B cell (primary cell): ENCODE measurements around the gene VTI1A. TPM values are rescaled to one million over a fixed set of nuclear protein-coding genes. Genes with fewer than 3 reads are reported as not detected.

Experiments
- ATAC-seq: fragments of 200-7000 bp; cut with Tn5 transposase; one replicate; pipeline ENCODE4 v1.10.0; 2021; ENCODE audit warnings: low read depth, mild to moderate bottlenecking, moderate number of reproducible peaks, moderate library complexity
- CTCF ChIA-PET: fragments of 350-600 bp; sonication (Branson Sonifier 250); formaldehyde crosslinking; loops from one replicate; lab custom pipeline; 2021; ENCODE audit warnings: antibody characterized with exemption, inconsistent platforms; lab: Charles Lee
- POLR2A ChIA-PET: fragments of 350-600 bp; sonication (Branson Sonifier 250); formaldehyde crosslinking; loops from one replicate; lab custom pipeline; 2021; ENCODE audit warnings: antibody characterized with exemption; lab: Charles Lee
- DNase-seq: peaks from one replicate; pipeline ENCODE4 v3.0.0; 2013
- H2AFZ ChIP-seq: 2 replicates; pipeline ENCODE4 v1.6.1; 2012; ENCODE audit warnings: mild to moderate bottlenecking, low read depth, low read length; ENCODE audit not compliant: insufficient read depth, poor library complexity, severe bottlenecking
- H3K27ac ChIP-seq, 2 donors: 1 replicate in 1 of 2; 2 replicates in 1 of 2; pipeline ENCODE4 v1.5.1; 2012 to 2013; ENCODE audit warnings: low read length in 2 of 2, mild to moderate bottlenecking in 2 of 2, moderate library complexity in 1 of 2
- H3K27me3 ChIP-seq, 4 experiments: fragments of 200-600 bp in 1 of 4; sonication (generic) in 1 of 4; replicated peaks in 1 of 4; 1 replicate in 2 of 4; 2 replicates in 2 of 4; pipeline versions ENCODE4 v1.6.1 to v1.7.0; 2013 to 2016; ENCODE audit warnings: low read length in 3 of 4, mild to moderate bottlenecking in 2 of 4, mixed read lengths in 1 of 4, moderate library complexity in 1 of 4; ENCODE audit not compliant: insufficient read depth in 4 of 4, control insufficient read depth in 3 of 4; ENCODE audit errors: control extremely low read depth in 1 of 4
- H3K36me3 ChIP-seq, 2 experiments: replicated peaks in 1 of 2; 1 replicate in 1 of 2; 2 replicates in 1 of 2; pipeline versions ENCODE4 v1.6.1 to v1.7.1; 2013; ENCODE audit warnings: low read length in 1 of 2; ENCODE audit not compliant: insufficient read depth in 2 of 2, control insufficient read depth in 1 of 2; ENCODE audit errors: control extremely low read depth in 1 of 2, extremely low read depth in 1 of 2
- H3K4me1 ChIP-seq, 2 donors: fragments of 200-600 bp in 1 of 2; sonication (generic) in 1 of 2; 1 replicate in 1 of 2; 2 replicates in 1 of 2; pipeline versions ENCODE4 v1.5.1 to v1.6.1; 2013 to 2017; ENCODE audit warnings: low read length in 2 of 2; ENCODE audit not compliant: control insufficient read depth in 2 of 2, insufficient read depth in 2 of 2
- H3K4me2 ChIP-seq: replicated peaks from 2 replicates; pipeline ENCODE3; 2012; ENCODE audit warnings: mild to moderate bottlenecking, low read depth, low read length; ENCODE audit not compliant: poor library complexity, severe bottlenecking
- H3K4me3 ChIP-seq, 5 experiments: fragments of 200-600 bp in 1 of 5; sonication (generic) in 1 of 5; 1 replicate in 3 of 5; 2 replicates in 2 of 5; pipeline versions ENCODE4 v1.5.1 to v1.7.0; 2011 to 2016; ENCODE audit warnings: low read length in 4 of 5, mild to moderate bottlenecking in 4 of 5, low read depth in 2 of 5, control low read depth in 1 of 5, moderate library complexity in 1 of 5; ENCODE audit not compliant: insufficient read depth in 1 of 5; ENCODE audit errors: control extremely low read depth in 1 of 5, extremely low read depth in 1 of 5
- H3K79me2 ChIP-seq: fragments of 200-600 bp; sonication (generic); one replicate; pipeline ENCODE4 v1.6.0; 2016; ENCODE audit warnings: low read length; ENCODE audit not compliant: control insufficient read depth, insufficient read depth
- H3K9ac ChIP-seq: fragments of 200-600 bp; sonication (generic); 2 replicates; pipeline ENCODE4 v1.6.1; 2017; ENCODE audit warnings: mild to moderate bottlenecking, low read length, moderate library complexity
- H3K9me3 ChIP-seq, 3 donors: one replicate each; pipeline versions ENCODE4 v1.6.1 to v1.7.1; 2013; ENCODE audit warnings: low read length in 2 of 3; ENCODE audit not compliant: control insufficient read depth in 2 of 3, insufficient read depth in 1 of 3; ENCODE audit errors: control extremely low read depth in 1 of 3
- H4K20me1 ChIP-seq: 2 replicates; pipeline ENCODE4 v1.6.0; 2012; ENCODE audit warnings: mild to moderate bottlenecking, low read length; ENCODE audit not compliant: insufficient read depth, control insufficient read depth, poor library complexity, severe bottlenecking
- H3K27ac Mint-ChIP-seq: one replicate; pipeline ENCODE4 v1.8.0; 2021; ENCODE audit warnings: mixed read lengths
- H3K27me3 Mint-ChIP-seq: one replicate; pipeline ENCODE4 v1.8.0; 2021; ENCODE audit warnings: mixed read lengths
- H3K4me1 Mint-ChIP-seq: one replicate; pipeline ENCODE4 v1.8.0; 2021; ENCODE audit warnings: mixed read lengths
- H3K4me3 Mint-ChIP-seq: one replicate; pipeline ENCODE4 v1.8.0; 2021; ENCODE audit warnings: mixed read lengths
- H3K9me3 Mint-ChIP-seq: one replicate; pipeline ENCODE4 v1.8.0; 2022; ENCODE audit warnings: mixed read lengths; ENCODE audit not compliant: insufficient read depth
- EZH2 ChIP-seq: IDR thresholded peaks from 2 replicates; pipeline ENCODE4 v1.6.1; 2012; ENCODE audit warnings: borderline replicate concordance, low read depth, mild to moderate bottlenecking, moderate library complexity, low read length; ENCODE audit not compliant: insufficient read depth, poor library complexity, severe bottlenecking
- WGBS: methylation state at CpG from one replicate; pipeline ENCODE4 v1.1.5; 2013; ENCODE audit warnings: missing lambda C conversion rate; ENCODE audit not compliant: insufficient coverage; 5-methylcytosine and 5-hydroxymethylcytosine counted together
- intact Hi-C: fragments of 100-400 bp; cut with micrococcal nuclease; formaldehyde crosslinking; loops from one replicate; pipeline ENCODE4 v1.10.0; 2022
- polyA plus RNA-seq: library from polyadenylated mRNA; depleted of rRNA; stranded (reverse); fragments of >200 nt; gene quantifications from 2 replicates; pipeline ENCODE4 v1.2.3, GENCODE V29; 2012
- total RNA-seq, 2 donors: library from RNA; stranded (reverse); fragments of 120-200 nt in 1 of 2; gene quantifications; 1 replicate in 1 of 2; 2 replicates in 1 of 2; pipeline versions ENCODE4 v1.2.3 to v1.2.4, GENCODE V29; 2013 to 2022
- TF ChIP-seq, protein P1 (sequence below): fragments of 200-600 bp; IDR thresholded peaks from one replicate; pipeline ENCODE4 v1.8.0; 2022; ENCODE audit warnings: antibody characterized with exemption, mild to moderate bottlenecking

VTI1A gene
- total and polyA plus RNA-seq, 2 donors (not counting 1 experiment from before 2014, with no cell fraction given): 20.0 to 84.1 TPM

DNA sequence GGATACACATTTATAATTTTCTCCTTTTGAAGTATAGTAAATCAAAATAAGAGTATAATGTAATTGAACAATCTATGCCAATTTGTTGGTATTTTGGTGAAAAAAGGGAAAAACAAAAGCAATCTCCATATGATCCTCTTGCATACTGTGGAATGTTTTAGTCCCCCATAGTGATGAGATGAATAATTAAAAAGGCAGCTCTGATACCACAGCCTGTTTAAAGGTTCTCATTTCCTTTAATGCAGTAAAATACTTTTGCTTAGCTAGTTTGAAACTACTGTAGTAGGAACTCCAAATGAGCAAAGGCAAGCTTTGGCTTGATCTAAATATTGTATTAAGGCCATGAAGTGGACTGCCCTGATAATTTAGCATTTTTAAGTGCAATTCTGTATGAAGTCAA lies 77.6 kb downstream of the VTI1A start:
- H3K9me3 Mint-ChIP-seq: no peaks in the 10 kb centered on the region
- CTCF ChIA-PET: no interaction called here
- POLR2A ChIA-PET: no interaction called here
- H3K27me3 Mint-ChIP-seq: no peaks in the 10 kb centered on the region
- no peak overlapping the region for H3K9ac ChIP-seq
- H3K4me3 ChIP-seq: no peak overlapping the region
- intact Hi-C loops: no loop called here
- no peaks in the 10 kb centered on the region for H3K27me3 ChIP-seq
- H3K79me2 ChIP-seq: no peaks in the 10 kb centered on the region
- H3K27ac Mint-ChIP-seq: no peak overlapping the region
- no peaks in the 10 kb centered on the region for H3K4me1 Mint-ChIP-seq
- H3K4me3 Mint-ChIP-seq: no peak overlapping the region
- H3K36me3 ChIP-seq: peaks cover 0 to 1% of the 10 kb centered on the region in 2 experiments
- peaks cover 0 to 1% (median 0%) of the 10 kb centered on the region in 3 donors for H3K9me3 ChIP-seq
- no peak overlapping the region for H3K4me2 ChIP-seq
- TF ChIP-seq EZH2: no peak
- TF ChIP-seq, protein P1, sequence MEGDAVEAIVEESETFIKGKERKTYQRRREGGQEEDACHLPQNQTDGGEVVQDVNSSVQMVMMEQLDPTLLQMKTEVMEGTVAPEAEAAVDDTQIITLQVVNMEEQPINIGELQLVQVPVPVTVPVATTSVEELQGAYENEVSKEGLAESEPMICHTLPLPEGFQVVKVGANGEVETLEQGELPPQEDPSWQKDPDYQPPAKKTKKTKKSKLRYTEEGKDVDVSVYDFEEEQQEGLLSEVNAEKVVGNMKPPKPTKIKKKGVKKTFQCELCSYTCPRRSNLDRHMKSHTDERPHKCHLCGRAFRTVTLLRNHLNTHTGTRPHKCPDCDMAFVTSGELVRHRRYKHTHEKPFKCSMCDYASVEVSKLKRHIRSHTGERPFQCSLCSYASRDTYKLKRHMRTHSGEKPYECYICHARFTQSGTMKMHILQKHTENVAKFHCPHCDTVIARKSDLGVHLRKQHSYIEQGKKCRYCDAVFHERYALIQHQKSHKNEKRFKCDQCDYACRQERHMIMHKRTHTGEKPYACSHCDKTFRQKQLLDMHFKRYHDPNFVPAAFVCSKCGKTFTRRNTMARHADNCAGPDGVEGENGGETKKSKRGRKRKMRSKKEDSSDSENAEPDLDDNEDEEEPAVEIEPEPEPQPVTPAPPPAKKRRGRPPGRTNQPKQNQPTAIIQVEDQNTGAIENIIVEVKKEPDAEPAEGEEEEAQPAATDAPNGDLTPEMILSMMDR: no peak
- H2AFZ ChIP-seq: no peak overlapping the region
- no peaks in the 10 kb centered on the region for H3K4me1 ChIP-seq
- peaks cover 8% of the 10 kb centered on the region for H4K20me1 ChIP-seq
- no peak overlapping the region for H3K27ac ChIP-seq
- no peak for ATAC-seq
- no peak for DNase-seq

DNA sequence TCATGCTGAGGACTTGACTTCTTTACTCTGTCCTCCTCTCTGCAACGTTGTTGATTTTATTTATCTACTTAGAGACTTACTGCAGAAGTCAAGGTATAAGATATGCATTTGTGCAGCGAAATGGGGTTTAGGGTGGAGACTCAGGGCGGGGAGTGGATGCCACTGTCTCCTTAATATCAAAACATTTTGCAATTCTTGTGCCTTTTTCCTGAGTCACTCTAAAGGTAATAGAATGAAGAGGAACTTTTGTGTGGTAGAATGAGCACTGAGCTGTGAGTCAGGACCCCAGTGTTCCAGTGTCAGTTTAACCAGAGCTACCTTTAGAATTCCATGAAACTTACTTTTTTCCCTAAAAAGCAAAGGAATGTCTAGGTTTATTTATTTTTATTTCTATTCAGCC lies 78.2 kb downstream of the VTI1A start:
- H3K4me3 ChIP-seq: no peak overlapping the region
- no peaks in the 10 kb centered on the region for H3K27me3 ChIP-seq
- no peak overlapping the region for H2AFZ ChIP-seq
- intact Hi-C loops: no loop called here
- peaks cover 8% of the 10 kb centered on the region for H4K20me1 ChIP-seq
- no peak overlapping the region for H3K4me2 ChIP-seq
- peaks cover 0 to 1% (median 0%) of the 10 kb centered on the region in 3 donors for H3K9me3 ChIP-seq
- no peaks in the 10 kb centered on the region for H3K79me2 ChIP-seq
- Mint-ChIP-seq H3K27me3 (no peaks in the 10 kb centered on the region), H3K27ac (no peak overlapping the region), H3K4me3 (no peak overlapping the region), H3K4me1 (no peaks in the 10 kb centered on the region), H3K9me3 (no peaks in the 10 kb centered on the region)
- no peaks in the 10 kb centered on the region for H3K4me1 ChIP-seq
- no peak for DNase-seq
- peaks cover 0 to 1% of the 10 kb centered on the region in 2 experiments for H3K36me3 ChIP-seq
- no peak for ATAC-seq
- CTCF ChIA-PET: no interaction called here
- no peak overlapping the region for H3K9ac ChIP-seq
- POLR2A ChIA-PET: no interaction called here
- WGBS: no CpG with 5 or more reads among the region's 3 CpGs
- no peak for TF ChIP-seq EZH2
- TF ChIP-seq, protein P1: no peak
- H3K27ac ChIP-seq: no peak overlapping the region
